ENCODE data around the gene C2orf72. TPM values are rescaled to one million over a fixed set of nuclear protein-coding genes. Genes with fewer than 3 reads are reported as not detected.

The C2orf72 gene
- total and polyA plus RNA-seq, 2 of the 13 experiments (the other 11 are each of a cell fraction or from before 2014, with no cell fraction given), result 147 to 203 TPM

- TF ChIP-seq MNT (IDR thresholded peaks at IDR 0.05), result no peak
- peak; percentile 58 for TF ChIP-seq MED1 (CRISPR knock-in tag; IDR thresholded peaks at IDR 0.05)
- TF ChIP-seq TCF12 (IDR thresholded peaks at IDR 0.05), result no peak
- no peak for TF ChIP-seq TCF12 (CRISPR knock-in tag; IDR thresholded peaks at IDR 0.05)
- TF ChIP-seq SOX13 (IDR thresholded peaks at IDR 0.05), result no peak
- TF ChIP-seq SOX13 (CRISPR knock-in tag; conservative IDR thresholded peaks at IDR 0.05 in 1 of 2, IDR thresholded peaks at IDR 0.05 in 1 of 2), result no peak; a peak in 1 of 4 replicates
- TF ChIP-seq ZNF577 (CRISPR knock-in tag; IDR thresholded peaks at IDR 0.05; ENCODE audit: borderline replicate concordance, low read depth), result no peak
- TF ChIP-seq RFX1 (IDR thresholded peaks at IDR 0.05), result no peak
- no peak for TF ChIP-seq PHB2 (IDR thresholded peaks at IDR 0.05; ENCODE audit: partially characterized antibody)
- TF ChIP-seq RFXANK (CRISPR knock-in tag; IDR thresholded peaks at IDR 0.05), result no peak
- TF ChIP-seq CHD4 (IDR thresholded peaks at IDR 0.05; ENCODE audit: borderline replicate concordance, low read length), result peak; percentile 56; the same call in 1 of the 2 replicates
- no peak for TF ChIP-seq ZKSCAN5 (CRISPR knock-in tag; IDR thresholded peaks at IDR 0.05)
- no peak for TF ChIP-seq ZFP37 (CRISPR knock-in tag; IDR thresholded peaks at IDR 0.05; ENCODE audit: borderline replicate concordance)
- TF ChIP-seq ZNF329 (CRISPR knock-in tag; IDR thresholded peaks at IDR 0.05; ENCODE audit: low read depth), result no peak
- peak in 1 of 2 experiments; percentile 59; a peak in 2 of 4 replicates for TF ChIP-seq ATF4 (CRISPR knock-in tag; IDR thresholded peaks at IDR 0.05)
- TF ChIP-seq ZNF574 (CRISPR knock-in tag; IDR thresholded peaks at IDR 0.05), result peak; percentile 62
- no peak for TF ChIP-seq ZFP1 (CRISPR knock-in tag; IDR thresholded peaks at IDR 0.05)
- TF ChIP-seq ZNF652 (CRISPR knock-in tag; IDR thresholded peaks at IDR 0.05; ENCODE audit: borderline replicate concordance, low read depth), result no peak
- TF ChIP-seq ZNF33A (CRISPR knock-in tag; IDR thresholded peaks at IDR 0.05; ENCODE audit: borderline replicate concordance), result no peak
- TF ChIP-seq ARID2 (CRISPR knock-in tag; IDR thresholded peaks at IDR 0.05; ENCODE audit: borderline replicate concordance), result no peak
- no peak for TF ChIP-seq MTERF4 (CRISPR knock-in tag; IDR thresholded peaks at IDR 0.05)
- TF ChIP-seq ZFP90 (CRISPR knock-in tag; IDR thresholded peaks at IDR 0.05; ENCODE audit: borderline replicate concordance), result no peak
- TF ChIP-seq ZEB1 (IDR thresholded peaks at IDR 0.05; ENCODE audit: insufficient replicate concordance, low read depth), result no peak
- TF ChIP-seq HDAC1 (CRISPR knock-in tag; IDR thresholded peaks at IDR 0.05), result peak; percentile 8; the same call in 1 of the 2 replicates
- no peak for TF ChIP-seq NR3C1 (CRISPR knock-in tag; IDR thresholded peaks at IDR 0.05)
- no peak for TF ChIP-seq PTBP1 (IDR thresholded peaks at IDR 0.05; ENCODE audit: low read depth, low read length, poor library complexity, severe bottlenecking)
Measured at GRCh38 chr2:231037202-231037730, at the start of gene C2orf72 (continued).

Data from HepG2 (cell line).